Non-pigmented ciliary epithelial cell (primary cell): Measurements from ENCODE around the gene INTS1.

Experiments used
- DNase-seq: peaks from one replicate; pipeline ENCODE4 v3.0.0-alpha.2; 2010; ENCODE audit warnings: low read depth

Gene INTS1

GRCh38 chr7:1489336-1489735 is 14.9 kb downstream of the INTS1 start:
- DNase-seq, result no peak

- no peak for DNase-seq
Observed at GRCh38 chr7:1488016-1488415, 16.2 kb downstream of the INTS1 start.

DNA sequence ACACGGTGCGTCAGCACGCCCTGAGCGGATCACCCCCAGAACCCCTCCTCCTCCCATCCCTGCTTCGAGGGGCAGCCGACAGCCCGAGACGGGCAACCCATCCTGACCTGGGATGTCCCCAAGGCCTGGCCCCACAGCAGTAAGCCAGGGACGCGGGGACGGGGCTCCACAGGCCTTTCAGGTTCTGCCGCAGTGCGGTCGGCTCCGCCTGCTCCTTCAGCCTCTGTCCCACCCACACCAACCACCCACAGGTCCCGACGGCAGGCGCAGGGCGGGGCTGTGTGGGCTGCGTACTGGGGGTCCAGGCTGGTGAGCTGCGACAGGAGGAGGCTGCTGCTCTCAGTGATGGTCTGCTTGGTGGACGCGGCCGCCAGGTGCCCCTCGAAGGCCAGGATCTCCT is 16.7 kb downstream of the INTS1 start:
- DNase-seq, result no peak

DNA sequence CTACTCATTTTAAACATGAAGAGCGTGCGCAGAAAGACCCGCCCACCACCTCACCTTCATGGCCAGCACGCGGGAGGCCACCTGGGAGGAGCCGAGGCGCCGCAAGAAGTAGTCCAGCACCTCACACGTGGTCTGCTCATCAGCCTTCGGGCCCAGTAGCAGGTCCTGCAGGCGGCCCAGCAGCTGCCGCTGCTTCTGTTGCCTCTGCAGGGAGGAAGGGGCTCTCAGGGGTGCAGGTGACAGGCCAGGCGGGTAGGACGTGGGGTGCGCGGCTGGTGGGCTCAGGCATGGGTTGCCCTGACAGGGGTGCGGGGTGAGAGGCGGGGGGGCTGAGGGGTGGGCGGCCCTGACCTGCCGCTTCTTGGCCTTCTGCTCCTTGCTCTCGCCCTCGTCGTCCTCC is 17.6 kb downstream of the INTS1 start:
- DNase-seq, result no peak

DNA sequence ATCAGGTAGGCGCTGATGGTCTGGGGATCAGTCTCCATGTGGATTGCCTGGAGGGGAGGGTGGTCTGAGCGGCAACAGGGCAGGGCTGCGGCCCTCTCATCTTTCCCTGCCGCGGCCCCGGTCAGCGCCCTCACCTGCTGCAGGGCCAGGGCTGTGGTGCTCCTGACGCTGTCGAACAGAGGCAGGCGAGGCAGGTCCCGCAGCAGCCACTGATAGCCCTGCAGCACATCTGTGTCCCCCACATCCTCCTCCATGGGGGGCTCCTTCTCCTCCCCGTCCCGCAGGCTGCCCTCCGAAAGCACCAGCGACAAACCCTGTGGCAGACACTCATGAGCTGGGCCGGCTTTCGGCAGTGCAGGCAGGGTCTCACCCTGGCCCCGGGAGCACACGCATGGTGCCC is 19.0 kb downstream of the INTS1 start:
- no peak for DNase-seq

DNA sequence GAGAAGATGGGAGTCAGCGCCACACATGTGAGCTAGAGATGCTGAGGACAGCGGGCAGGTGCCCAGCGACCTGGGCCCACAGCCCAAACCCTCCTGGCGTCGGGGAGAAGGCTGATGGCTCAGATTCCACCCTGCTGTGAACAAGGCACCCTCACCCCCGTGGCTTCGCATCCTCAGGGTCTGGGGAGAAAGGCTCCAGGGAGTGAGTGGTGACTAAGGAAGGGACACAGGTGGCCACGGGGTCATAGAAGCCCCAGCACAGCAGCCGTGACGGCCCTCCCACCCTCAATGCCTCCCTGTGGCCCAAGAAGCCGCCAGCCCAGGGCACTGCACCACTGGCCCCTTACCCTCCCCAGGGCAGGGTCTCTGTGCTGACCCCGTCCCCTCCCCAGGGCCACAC is 19.6 kb downstream of the INTS1 start:
- DNase-seq, result no peak

GRCh38 chr7:1483536-1484505 is 20.4 kb downstream of the INTS1 start:
- DNase-seq, result no peak

- DNase-seq, result no peak
Observed at GRCh38 chr7:1483079-1483478, 21.1 kb downstream of the INTS1 start.

DNA sequence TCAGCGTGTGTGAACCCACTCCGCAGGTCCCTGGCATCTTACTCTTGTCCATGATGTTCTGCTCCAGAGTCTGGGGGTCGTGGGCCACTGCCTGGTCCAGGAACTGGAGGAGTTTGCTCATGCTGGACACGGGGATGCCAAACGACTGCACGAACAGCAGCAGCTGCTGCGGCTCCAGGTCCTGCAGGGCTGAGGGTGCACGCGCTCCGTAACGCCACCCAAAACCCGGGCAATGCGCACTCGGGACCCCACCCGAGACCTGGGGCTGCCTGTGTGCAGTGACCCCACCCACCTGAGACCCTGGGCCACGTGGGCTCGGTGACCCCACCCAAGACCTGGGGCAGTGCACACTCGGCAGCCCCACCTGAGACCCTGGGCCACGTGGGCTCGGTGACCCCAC is 22.9 kb downstream of the INTS1 start:
- no peak for DNase-seq

GRCh38 chr7:1480670-1481069 is 23.5 kb downstream of the INTS1 start:
- DNase-seq, result no peak

GRCh38 chr7:1479287-1479686 is 24.9 kb downstream of the INTS1 start:
- no peak for DNase-seq

DNA sequence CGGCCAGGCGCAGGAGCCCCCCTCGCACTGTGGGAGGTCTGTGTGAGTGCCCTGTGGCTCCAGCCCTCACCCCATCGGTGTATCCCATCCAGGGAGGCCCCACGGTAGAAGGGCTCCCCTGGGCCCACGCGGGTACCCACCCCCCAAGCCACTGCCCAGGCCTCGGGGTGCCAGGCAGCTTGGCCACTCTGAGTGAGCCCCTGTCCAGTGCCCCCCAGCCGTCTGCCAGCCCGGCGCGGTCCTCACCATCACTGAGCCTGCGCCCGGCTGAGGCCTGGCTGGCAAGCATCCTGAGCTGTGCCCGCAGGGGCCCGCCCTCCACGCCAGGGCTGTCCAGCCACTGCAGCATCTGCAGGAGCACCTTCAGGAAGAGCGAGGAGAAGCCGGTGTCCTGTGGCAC is 25.7 kb downstream of the INTS1 start:
- no peak for DNase-seq

DNA sequence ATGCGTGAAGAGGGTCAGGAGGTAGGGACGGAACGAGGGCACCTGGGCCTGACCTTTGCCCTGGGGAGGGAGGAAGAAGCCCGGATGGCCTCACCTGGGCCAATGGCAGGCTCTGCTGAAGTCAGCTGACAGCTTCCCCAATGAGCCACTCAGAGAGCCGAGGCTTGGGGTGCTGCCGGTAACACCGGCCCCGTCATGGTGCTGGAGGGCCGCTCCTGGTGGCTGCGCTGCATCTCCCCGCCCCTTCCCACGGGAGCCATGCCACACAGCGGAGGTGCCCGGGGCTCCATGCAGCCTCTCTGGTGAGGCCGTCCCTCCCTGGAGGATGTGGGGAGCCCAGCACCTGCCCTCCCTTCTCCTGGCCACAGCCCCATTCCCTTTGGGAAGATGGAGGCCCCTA is 27.3 kb downstream of the INTS1 start:
- no peak for DNase-seq

DNA sequence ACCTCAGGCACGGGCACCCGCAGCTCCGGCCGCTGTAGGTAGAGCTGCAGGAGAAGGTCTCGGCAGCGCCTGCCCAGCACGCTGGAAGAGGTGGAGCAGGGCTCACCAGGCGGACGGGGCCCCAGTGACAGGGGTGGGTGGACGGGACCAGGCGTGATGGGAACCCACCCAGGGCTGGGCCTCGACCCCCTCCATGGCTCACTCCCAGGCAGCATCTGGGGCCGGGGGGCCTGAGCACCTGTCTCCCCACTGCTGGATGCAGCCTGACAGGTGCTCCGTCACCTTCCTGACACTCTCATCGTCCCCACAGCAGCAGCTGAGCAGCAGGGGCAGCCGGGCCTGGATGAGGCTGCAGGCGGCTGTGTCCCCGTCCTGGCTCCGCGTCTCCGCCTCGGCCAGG is 28.2 kb downstream of the INTS1 start:
- DNase-seq, result no peak

- DNase-seq, result no peak
Observed at GRCh38 chr7:1475393-1475792, 28.8 kb downstream of the INTS1 start.

DNA sequence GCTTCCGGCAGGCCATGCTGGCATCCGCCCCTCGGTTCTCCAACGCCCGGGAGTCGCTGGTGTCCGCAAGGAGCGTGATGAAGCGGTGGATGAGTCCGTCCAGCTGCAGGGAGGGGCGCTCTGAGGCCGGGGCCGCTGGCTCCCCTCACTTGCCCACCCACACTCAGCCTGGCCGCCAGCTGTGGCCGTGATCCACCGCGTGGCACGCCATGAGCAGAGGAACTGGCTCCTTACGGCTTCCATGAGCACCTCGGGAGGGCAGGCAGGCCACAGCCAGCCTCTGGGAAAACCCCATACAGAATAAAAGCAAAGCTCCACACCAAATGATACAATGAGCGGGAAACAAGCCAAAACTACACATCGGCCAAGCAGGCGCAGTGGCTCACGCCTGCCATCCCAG is 29.5 kb downstream of the INTS1 start:
- no peak for DNase-seq

DNA sequence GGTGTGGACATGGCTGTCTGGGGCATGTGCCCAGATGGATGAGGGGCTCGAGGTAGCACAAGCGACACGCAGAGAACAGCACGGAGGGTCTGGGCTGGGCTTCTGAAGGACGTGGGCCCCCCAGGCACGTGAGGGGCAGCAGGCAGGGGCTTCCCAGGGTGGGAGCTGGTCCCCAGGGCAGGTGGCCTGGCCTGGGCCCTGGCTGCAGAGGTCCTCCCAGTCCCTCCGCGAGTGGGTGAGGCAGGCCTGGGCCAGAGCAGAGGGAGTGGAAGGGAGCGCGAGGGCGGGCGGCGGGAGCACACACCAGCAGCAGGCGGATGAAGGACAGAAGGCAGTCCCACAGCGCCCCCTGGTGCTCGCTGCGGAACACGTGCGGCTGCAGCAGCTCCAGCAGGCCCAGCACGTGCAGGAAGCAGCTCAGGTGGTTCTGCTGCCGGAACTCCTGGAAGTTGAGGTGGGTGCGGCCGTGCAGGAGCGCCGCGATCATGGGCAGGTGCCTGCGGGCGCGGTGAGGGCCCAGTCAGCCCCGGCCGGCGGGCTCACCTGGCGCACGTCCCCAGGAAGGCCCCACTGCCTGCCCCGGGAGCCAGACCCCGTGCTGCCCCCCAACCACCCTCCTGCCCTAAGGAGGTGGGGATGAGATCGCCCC is 30.2 kb downstream of the INTS1 start:
- no peak for DNase-seq

DNA sequence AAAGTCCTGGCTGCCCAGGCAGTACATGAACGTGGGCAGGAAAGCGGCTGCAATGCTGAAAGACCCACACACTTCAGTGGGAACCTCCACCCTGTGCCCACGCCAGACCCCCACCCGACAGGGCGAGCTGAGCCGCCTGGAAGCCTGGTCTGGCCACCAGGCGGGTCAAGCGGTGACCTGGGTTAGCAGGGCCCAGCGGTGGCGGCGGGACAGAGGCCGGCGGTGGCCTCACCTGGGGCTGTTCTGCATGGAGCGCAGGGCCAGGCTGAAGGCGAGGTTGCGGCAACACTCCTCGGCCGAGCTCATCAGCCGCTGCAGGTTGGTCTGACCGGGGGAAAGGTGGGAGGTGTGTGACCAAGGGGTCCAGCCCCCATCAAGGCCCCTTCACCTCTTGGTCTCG is 33.3 kb downstream of the INTS1 start:
- DNase-seq, result no peak

- DNase-seq, result no peak
Observed at GRCh38 chr7:1468643-1469298, 35.4 kb downstream of the INTS1 start.

- no peak for DNase-seq
Observed at GRCh38 chr7:1468203-1468602, 36.0 kb downstream of the INTS1 start.

GRCh38 chr7:1466524-1467271 is 37.5 kb downstream of the INTS1 start:
- DNase-seq, result no peak

DNA sequence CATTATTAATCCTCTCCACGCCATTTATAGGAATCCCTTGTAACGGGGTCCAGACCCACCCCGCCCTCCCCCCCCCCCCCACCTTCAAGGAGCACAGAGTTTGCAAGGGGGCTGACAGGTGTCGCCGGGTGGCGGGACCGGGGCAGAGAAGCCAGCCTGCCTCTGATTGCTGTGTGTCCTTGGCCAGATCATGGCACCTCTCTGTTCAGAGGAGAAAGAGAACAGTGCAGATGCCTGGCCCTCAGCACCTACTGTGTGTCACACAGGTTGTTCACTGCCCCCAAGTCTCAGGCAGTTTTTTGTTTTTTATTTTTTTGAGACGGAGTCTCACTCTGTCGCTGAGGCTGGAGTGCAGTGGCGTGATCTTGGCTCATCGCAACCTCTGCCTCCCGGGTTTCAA is 39.5 kb downstream of the INTS1 start:
- DNase-seq, result no peak
